Testis (tissue), 3 donors: ENCODE data around the gene ART4. TPM values are rescaled to one million over a fixed set of nuclear protein-coding genes. Genes with fewer than 3 reads are reported as not detected.

Experiments used
- DNase-seq: peaks from one replicate; pipeline ENCODE4 v3.0.0-alpha.2; 2019
- H3K27ac ChIP-seq, 2 donors: fragments of 200-600 bp; sonication (generic); one replicate each; pipeline ENCODE4 v1.5.1; 2019
- H3K27me3 ChIP-seq: fragments of 200-600 bp; sonication (generic); one replicate; pipeline ENCODE4 v1.5.1; 2019
- H3K36me3 ChIP-seq: fragments of 200-600 bp; sonication (generic); one replicate; pipeline ENCODE4 v1.5.1; 2017; ENCODE audit warnings: low read depth; ENCODE audit errors: missing control alignments
- H3K4me1 ChIP-seq: fragments of 200-600 bp; sonication (generic); one replicate; pipeline ENCODE4 v1.5.1; 2019
- H3K4me3 ChIP-seq, 2 donors: fragments of 200-600 bp; sonication (generic); one replicate each; pipeline ENCODE4 v1.5.1; 2017 to 2019
- H3K9me3 ChIP-seq: fragments of 200-600 bp; sonication (generic); one replicate; pipeline ENCODE4 v1.5.1; 2017
- POLR2A ChIP-seq: fragments of 450-650 bp; IDR thresholded peaks from one replicate; pipeline ENCODE4 v1.6.1; 2017; ENCODE audit warnings: antibody characterized with exemption, mild to moderate bottlenecking, moderate library complexity
- WGBS, 2 donors: methylation state at CpG; one replicate each; pipeline ENCODE4 v1.1.5; 2018; 5-methylcytosine and 5-hydroxymethylcytosine counted together
- intact Hi-C: fragments of 100-400 bp; cut with DNase I; formaldehyde crosslinking; loops from one replicate; pipeline ENCODE4 v1.15.1; 2023; ENCODE audit warnings: low total_unique reads
- polyA plus RNA-seq: library from polyadenylated mRNA; stranded (reverse); fragments of 350-450 nt; fragmentation: Illumina TruSeq; extraction: RNeasy Lipid Tissue Mini Kit (QIAGEN cat#74804); gene quantifications from one replicate; pipeline ENCODE4 v1.2.3, GENCODE V29; 2014; ENCODE audit warnings: low read depth, low replicate concordance; ENCODE audit not compliant: insufficient read depth
- total RNA-seq, 2 donors: library from RNA; depleted of rRNA; stranded (reverse); fragments of >200 nt; gene quantifications; one replicate each; pipeline ENCODE4 v1.2.3, GENCODE V29; 2016
- TF ChIP-seq, protein P1 (sequence below), 3 experiments: fragments of 450-650 bp in 2 of 3; fragments of 200-600 bp in 1 of 3; sonication (generic) in 1 of 3; IDR thresholded peaks; one replicate each; pipeline ENCODE4 v1.5.1; 2016 to 2019; ENCODE audit warnings: antibody characterized with exemption in 3 of 3, mild to moderate bottlenecking in 2 of 3, moderate library complexity in 1 of 3

The ART4 gene
- total and polyA plus RNA-seq, 3 donors from 2014 or later, result 0.16 to 1.4 (median 0.57) TPM

DNA sequence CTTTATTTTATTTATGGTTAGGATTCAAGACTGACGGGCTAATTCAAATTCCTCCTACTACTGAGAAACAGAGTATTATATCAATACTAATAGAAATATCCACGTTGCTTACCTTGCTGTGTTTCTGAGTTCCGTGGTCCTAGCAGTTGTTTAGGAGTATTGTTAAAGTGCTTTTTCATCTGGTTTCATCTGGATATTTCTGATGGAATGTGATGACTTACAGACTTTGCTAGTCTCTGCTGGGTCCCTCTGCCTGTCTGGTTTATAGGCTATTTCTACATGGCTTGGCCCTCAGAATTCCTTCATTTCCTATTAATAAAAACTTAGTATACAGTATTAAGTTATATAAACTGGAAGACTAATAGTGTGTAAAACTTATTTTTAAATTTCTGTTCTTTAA lies 29.3 kb downstream of the ART4 start, which contains the start of gene SMCO3:
TSS of gene SMCO3 (minus strand) at position 169 of the 400 bp plus-strand sequence. CDS start 7,502 bp downstream, outside the sequence.
- Histone ChIP-seq H3K4me3 (no peak within 1 kb of the TSS), H3K9me3 (no peaks in the 10 kb centered on the region), H3K4me1 (no peaks in the 10 kb centered on the region), H3K36me3 (no peaks in the 10 kb centered on the region), H3K27me3 (no peaks in the 10 kb centered on the region), H3K27ac (no peak within 1 kb of the TSS)
- WGBS, 2 donors, result 86 to 89% methylated on average over 3 of the region's 3 CpGs
- intact Hi-C loops, result no loop called here
- TF ChIP-seq, protein P1, sequence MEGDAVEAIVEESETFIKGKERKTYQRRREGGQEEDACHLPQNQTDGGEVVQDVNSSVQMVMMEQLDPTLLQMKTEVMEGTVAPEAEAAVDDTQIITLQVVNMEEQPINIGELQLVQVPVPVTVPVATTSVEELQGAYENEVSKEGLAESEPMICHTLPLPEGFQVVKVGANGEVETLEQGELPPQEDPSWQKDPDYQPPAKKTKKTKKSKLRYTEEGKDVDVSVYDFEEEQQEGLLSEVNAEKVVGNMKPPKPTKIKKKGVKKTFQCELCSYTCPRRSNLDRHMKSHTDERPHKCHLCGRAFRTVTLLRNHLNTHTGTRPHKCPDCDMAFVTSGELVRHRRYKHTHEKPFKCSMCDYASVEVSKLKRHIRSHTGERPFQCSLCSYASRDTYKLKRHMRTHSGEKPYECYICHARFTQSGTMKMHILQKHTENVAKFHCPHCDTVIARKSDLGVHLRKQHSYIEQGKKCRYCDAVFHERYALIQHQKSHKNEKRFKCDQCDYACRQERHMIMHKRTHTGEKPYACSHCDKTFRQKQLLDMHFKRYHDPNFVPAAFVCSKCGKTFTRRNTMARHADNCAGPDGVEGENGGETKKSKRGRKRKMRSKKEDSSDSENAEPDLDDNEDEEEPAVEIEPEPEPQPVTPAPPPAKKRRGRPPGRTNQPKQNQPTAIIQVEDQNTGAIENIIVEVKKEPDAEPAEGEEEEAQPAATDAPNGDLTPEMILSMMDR (IDR thresholded peaks at IDR 0.05), result no peak
- TF ChIP-seq POLR2A, result no peak
- DNase-seq, result no peak

DNA sequence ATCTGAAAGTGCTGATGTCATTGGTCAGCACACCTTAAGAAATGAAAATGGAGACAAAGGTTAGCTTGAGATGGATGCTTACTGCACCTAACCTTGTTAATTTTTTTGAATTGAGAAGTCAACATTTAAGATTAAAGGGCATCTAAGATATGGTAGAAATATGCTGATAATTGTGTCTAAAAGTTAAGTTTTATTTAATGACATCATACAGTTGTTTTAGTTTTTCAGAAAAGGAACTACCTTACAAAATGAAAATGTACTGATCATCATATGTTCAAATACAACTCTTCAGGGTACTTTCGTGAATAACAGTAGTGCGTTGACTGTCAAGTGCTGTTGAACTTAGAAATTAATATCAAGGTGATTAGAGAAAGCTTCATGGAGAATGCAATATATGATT lies 31.8 kb downstream of the ART4 start:
- no peak for TF ChIP-seq POLR2A
- TF ChIP-seq, protein P1 (IDR thresholded peaks at IDR 0.05), result no peak
- no peak overlapping the region for H3K4me3 ChIP-seq
- no peaks in the 10 kb centered on the region for H3K27me3 ChIP-seq
- H3K4me1 ChIP-seq, result no peaks in the 10 kb centered on the region
- intact Hi-C loops, result no loop called here
- WGBS, 2 donors, result 94 to 95% methylated on average over 2 of the region's 2 CpGs
- H3K36me3 ChIP-seq, result no peaks in the 10 kb centered on the region
- no peaks in the 10 kb centered on the region for H3K9me3 ChIP-seq
- no peak overlapping the region for H3K27ac ChIP-seq
- DNase-seq, result no peak

DNA sequence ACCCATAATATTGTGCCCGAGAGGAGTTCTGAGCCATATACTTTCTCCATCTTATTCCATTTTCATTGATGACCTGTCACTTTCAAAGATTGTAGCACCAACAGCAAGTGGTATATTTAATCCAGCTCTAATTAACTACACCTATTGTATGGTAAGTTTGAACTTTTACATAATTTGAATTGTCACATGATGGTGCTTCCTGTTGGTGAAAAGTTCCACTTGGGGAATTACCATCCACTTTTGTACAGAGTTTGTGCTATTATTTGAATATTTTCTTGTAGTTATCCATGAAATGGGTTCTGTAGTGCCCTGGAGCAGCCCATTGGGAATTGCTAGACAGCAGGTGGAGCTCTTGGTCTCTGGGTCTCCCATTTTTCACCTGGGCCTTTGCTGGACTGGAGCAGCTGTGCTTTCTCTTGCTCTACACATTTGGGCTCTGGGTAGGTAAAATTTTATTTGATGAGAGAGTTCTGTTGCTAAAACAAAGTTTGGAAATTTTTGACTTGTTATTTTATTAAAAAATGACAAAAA lies 32.3 kb downstream of the ART4 start:
- H3K27ac ChIP-seq, result no peak overlapping the region
- H3K27me3 ChIP-seq, result no peaks in the 10 kb centered on the region
- DNase-seq, result no peak

DNA sequence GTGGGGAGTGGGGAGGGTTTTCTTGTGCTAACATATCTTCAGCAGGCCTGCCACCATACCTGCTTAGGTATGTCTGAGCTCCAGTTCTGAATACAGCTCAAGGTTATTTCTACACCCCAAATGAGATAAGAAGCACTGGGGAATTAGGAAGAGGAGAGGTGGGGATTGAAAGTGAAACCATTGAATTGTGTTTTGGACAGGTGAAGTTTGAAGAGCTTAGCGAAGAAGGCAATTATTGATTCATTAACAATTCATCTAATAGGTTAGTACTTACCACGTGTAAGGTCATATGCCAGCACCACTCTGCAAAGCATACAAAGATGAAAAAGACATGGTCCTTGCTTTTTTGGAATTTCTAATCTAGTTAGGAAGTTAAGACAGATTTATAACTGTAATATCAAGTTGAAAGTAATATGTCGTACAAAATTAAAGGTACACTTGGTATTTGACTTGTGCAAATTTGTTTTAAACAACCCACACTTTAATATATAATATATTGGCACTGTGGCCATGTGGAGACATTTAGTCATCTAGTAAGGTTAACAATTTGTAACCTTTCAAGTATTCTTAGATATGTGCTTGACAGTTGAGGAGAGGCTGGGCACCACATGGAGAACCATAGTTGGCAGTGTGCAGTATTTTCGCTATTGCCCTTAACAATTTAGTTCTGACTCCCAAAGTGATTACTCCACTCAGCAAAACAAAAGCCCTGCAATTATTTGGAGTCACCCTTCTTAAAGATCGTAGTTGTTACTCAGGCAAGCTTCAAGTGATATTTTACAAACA lies 33.0 kb downstream of the ART4 start:
- TF ChIP-seq POLR2A, result no peak
- TF ChIP-seq, protein P1 (IDR thresholded peaks at IDR 0.05), result no peak
- no peak for DNase-seq
- H3K36me3 ChIP-seq, result no peaks in the 10 kb centered on the region
- no peak overlapping the region for H3K4me3 ChIP-seq
- no peaks in the 10 kb centered on the region for H3K27me3 ChIP-seq
- H3K27ac ChIP-seq, result no peak overlapping the region
- no peaks in the 10 kb centered on the region for H3K4me1 ChIP-seq
- intact Hi-C loops, result no loop called here
- 91 to 95% methylated on average over 5 of the region's 5 CpGs for WGBS, 2 donors
- H3K9me3 ChIP-seq, result no peaks in the 10 kb centered on the region

More for the DNA sequence above, 32.3 kb downstream of the ART4 start:
- WGBS, 2 donors, result 87 to 92% methylated on average over 1 of the region's 1 CpG
- H3K36me3 ChIP-seq, result no peaks in the 10 kb centered on the region
- H3K4me3 ChIP-seq, result no peak overlapping the region
- TF ChIP-seq POLR2A, result no peak
- TF ChIP-seq, protein P1 (IDR thresholded peaks at IDR 0.05), result no peak
- intact Hi-C loops, result no loop called here
- H3K9me3 ChIP-seq, result no peaks in the 10 kb centered on the region
- no peaks in the 10 kb centered on the region for H3K4me1 ChIP-seq
